HG03469 (cell line): ENCODE results near the gene TFF1.

ENCODE experiments used
- ATAC-seq: cut with Tn5 transposase; IDR thresholded peaks from one replicate; pipeline ENCODE4 v1.9.1; 2021; ENCODE audit warnings: mild to moderate bottlenecking, moderate library complexity, moderate number of reproducible peaks; ENCODE audit not compliant: unreplicated experiment

TFF1 gene

DNA sequence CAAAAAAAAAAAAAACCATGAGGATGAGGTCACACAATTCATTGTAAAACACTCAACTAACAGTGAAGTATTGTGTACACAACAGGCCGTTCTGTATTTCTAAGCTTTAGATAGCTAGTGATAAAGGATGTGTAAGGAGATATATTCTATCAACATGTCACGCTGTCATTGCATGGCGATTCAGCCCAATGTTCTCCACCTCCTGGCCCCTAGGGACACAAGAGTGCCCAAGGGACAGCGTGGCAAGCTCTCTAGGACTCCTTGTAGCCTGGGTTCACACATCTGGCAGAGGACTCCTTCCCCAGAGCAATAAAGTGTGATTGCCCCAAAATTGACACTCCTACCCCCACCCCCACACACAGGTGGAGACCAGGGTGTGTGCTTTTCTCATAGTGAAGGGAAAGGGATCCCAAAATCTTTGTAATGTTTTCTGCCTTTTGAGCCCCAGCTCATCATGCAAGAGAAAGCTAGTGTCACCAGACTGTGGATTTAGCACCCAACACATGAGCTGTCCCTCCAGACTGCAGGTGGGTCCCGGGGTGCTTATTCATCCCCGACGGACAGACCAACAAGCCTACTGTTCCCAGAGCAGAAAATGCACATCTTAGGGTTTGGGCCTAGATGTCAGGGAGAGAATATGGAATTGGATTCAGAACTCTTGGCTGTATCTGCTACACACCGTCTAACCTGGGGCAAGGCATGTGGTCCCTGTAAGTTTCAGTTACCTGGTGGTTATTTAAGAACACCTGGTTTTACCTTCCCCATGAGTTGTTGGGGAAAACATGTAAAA, 18.0 kb upstream of the TFF1 start:
- ATAC-seq: no peak

DNA sequence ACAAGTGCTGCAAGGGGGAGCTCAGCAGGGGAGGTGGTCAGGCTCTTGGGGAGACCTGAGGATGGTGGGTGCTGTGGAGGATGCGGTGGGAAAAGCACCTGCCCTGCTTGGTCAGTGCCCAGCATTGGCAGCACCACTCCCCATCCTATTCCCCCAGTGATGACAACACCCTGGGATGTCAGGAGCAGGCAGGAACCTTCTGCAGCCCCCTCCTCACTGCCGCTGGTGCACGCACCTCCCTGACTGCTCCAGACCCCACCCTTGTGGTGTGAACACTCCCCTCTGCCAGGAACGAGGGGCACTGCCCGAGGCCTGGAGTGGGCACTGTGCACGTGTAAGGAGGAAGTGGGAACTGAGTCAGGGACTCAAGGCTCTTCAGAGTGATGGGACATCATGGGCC, 17.0 kb upstream of the TFF1 start:
- no peak for ATAC-seq

- no peak for ATAC-seq
Measured at GRCh38 chr21:42382915-42383314, 16.6 kb upstream of the TFF1 start.

GRCh38 chr21:42381347-42381984, 15.1 kb upstream of the TFF1 start:
- ATAC-seq: no peak

GRCh38 chr21:42379426-42380215, 13.3 kb upstream of the TFF1 start:
- no peak for ATAC-seq

- ATAC-seq: no peak
Measured at GRCh38 chr21:42378418-42378817, 12.1 kb upstream of the TFF1 start.

GRCh38 chr21:42377951-42378340, 11.6 kb upstream of the TFF1 start:
- ATAC-seq: no peak

DNA sequence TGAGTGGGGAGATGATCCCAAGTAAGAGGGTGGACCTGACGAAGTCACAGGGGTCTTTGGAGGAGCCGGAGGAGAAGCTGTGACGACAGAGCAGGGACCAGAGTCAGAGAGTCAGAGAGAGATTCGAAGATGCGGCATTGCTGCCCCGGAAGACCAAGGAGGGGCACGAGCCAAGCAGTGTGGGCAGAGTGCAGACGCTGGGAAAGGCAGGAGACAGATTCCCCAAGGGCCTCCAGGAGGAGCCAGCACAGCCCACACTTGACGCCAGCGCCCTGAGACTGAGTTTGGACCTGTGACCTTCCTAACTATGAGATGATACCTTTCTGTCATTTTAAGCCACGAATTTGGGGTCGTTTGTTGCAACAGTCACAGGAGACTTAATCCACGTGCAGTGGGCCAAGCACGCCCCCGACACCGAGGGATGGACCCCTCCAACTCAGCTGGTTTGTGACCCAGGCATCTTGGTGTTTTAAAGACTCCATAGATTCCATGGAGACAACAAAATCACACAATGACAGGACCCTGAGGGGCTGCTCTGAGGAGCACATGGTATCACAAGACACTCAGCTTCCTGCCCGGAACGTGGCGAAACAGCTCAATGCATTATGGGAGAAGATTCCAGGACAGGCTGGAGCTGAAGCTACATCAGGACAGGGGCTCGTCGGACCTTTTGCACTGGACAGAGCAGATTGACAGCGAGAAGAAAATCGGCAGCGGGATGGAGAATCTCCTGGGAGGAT, 11.0 kb upstream of the TFF1 start:
- no peak for ATAC-seq

- no peak for ATAC-seq
Measured at GRCh38 chr21:42376338-42376982, 10.1 kb upstream of the TFF1 start.

- ATAC-seq: no peak
Measured at GRCh38 chr21:42375966-42376337, 9.6 kb upstream of the TFF1 start.

DNA sequence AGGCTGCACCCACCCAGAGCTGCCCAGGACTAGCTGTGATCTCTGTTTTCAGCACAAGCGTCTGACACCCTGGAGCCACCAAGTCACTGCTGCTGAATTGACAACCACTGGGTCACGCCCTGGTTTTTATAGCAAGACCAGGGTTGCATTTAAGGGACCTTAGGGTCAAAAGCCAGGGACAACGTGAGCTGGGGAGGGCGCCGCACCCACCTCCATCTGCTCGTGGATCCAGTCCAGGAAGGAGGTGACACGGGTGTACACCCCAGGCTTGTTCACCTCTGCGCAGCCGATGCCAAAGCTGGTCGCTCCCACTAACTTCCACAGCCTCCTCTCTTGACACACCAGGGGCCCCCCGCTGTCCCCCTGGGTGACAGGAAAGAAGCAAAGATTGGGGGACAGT, 9.2 kb upstream of the TFF1 start:
- no peak for ATAC-seq

DNA sequence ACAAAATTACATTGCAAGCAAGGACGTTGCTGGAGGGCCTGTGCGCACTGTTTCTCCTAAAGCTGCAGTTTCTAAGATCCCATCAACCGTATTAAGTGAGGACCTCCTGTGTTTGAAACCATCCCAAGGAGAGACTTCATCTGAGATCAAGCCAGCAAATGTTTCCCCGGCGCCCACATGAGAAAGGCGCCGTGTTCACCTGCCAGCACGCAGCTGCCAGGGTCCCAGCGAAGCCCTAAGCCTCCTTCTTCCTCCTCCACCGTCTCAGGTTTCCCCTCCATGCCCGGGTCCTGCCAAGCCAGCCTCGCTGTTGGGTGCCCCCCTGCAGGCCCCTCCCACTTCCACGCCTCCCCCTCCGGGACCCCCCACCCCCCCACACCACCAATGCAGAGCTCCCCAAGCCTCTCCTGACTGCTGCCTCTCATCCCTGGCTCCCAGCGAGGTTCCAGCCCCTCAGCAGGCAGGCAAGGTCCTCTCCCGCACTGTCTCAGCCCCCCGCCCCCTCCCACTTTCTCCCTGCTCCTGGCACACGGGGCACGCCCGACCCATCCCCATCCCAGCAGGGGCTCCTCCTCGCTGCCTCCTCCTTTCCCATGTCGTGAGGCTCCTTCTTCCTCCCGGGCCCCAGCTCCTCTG, 8.6 kb upstream of the TFF1 start:
- ATAC-seq: no peak

DNA sequence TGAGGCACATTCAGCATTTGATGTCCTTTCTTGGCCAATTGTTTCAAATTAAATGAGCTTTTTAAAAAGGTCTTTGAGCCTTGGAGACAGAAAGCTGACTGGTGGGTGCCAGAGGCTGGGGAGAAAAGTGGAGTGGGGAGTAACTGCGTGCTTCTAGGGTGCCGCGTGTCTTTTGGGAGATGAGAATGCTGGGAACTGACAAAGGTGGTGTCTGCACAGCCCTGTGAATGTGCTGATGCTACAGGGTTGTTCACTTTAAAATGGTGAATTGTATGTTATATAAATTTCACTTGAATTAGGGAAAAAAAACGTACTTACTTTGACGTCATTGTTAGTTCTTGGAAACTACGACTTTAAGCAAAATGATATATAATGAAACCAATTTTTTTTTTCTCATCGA, 8.1 kb upstream of the TFF1 start:
- ATAC-seq: no peak

GRCh38 chr21:42373908-42374455, 7.6 kb upstream of the TFF1 start:
- no peak for ATAC-seq

GRCh38 chr21:42373196-42373907, 7.0 kb upstream of the TFF1 start:
- no peak for ATAC-seq

GRCh38 chr21:42370894-42371654, 4.7 kb upstream of the TFF1 start:
- ATAC-seq: no peak

DNA sequence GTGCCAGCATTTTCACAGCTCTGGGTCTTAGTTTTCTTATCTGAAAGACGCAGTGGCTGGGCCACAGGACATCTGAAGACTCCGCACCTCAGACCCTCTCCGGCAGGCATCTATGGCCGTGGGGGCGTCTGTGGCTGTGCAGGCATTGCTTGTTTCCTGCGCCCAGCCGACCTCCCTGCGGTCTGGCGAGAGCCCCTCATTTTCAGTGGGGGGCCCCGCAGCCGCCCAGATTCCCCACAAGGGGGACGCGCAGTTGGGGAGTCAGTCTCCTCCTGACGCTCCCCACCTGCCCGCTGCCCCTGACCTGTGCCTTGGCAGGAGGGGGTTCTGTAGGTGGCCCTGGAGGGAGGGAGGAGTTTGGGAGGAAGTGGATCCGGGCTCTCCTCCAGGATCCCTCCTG, 3.5 kb upstream of the TFF1 start:
- no peak for ATAC-seq

DNA sequence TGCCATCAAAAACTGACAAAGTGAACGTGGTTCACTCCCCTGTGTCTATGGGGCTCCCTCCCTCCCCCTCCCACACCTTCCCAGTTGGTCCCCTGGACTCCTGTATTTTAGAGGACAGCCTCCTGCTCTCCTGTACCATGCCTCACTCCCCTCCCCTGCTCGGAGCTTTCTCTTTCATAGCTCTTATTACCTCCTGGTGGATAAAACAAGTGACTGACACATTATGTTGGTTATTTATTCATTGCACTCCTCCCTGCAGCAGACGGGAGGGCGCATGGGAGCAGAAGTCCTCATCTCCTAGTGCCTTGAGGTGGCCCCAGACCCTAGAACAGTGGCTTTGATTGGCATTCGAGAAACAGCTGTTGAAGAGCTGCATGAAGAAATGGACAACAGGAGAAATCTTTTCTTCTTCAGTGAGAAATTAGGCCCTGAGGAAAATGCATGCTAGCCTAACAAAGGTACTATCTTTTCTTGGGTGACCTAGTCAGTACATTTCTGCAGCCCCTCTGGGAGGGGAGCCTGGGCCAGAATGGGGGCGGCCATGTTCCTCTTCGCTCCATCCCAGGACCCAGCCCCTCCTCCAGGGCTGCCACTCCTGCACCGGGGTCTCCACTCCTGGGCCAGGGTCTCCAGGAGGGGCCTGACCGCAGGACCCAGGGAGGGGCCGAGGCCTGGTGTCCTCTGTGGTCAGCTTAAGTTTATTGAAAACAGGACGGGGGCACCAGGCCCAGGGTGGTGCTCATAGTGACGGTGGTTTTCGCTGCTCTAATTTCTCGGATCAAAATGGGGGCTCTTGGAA, 1.2 kb upstream of the TFF1 start:
- no peak for ATAC-seq
